IMR-90 (cell line): Measurements from ENCODE around the gene WDR27. TPM values are rescaled to one million over a fixed set of nuclear protein-coding genes. Genes with fewer than 3 reads are reported as not detected.

ENCODE experiments used
- ATAC-seq: fragments of 200-7000 bp; cut with Tn5 transposase; 2 replicates; pipeline ENCODE4 v1.9.1; 2020; ENCODE audit warnings: low read depth, mild to moderate bottlenecking, moderate library complexity
- BruUV-seq: library from RNA; stranded (reverse); fragments of 400-500 nt; replicated peaks from 2 replicates; lab custom pipeline; 2021; lab: Mats Ljungman, UMichigan
- CTCF ChIA-PET: fragments of 300-600 bp; formaldehyde crosslinking; extraction: SDS; loops from one replicate; lab custom pipeline; 2021; ENCODE audit warnings: antibody characterized with exemption; lab: Yijun Ruan, JAX
- POLR2A ChIA-PET: fragments of 300-600 bp; sonication (Branson Sonifier 250); formaldehyde crosslinking; loops from one replicate; lab custom pipeline; 2022; ENCODE audit warnings: antibody characterized with exemption; ENCODE audit not compliant: unreplicated experiment; lab: Charles Lee
- DNase-seq: peaks from one replicate; pipeline ENCODE4 v3.0.0; 2013
- H2AFZ ChIP-seq: replicated peaks from 2 replicates; pipeline ENCODE3; 2013; ENCODE audit warnings: low read length, mild to moderate bottlenecking; ENCODE audit not compliant: poor library complexity
- H2AK5ac ChIP-seq: 2 replicates; pipeline ENCODE4 v1.6.1; 2013; ENCODE audit warnings: low read depth, low read length, inconsistent platforms
- H2AK9ac ChIP-seq: replicated peaks from 2 replicates; pipeline ENCODE3; 2013; ENCODE audit warnings: mild to moderate bottlenecking, low read depth, low read length, moderate library complexity; ENCODE audit not compliant: poor library complexity
- H2BK120ac ChIP-seq: 2 replicates; pipeline ENCODE4 v1.6.1; 2013; ENCODE audit warnings: low read depth, low read length, inconsistent platforms
- H2BK15ac ChIP-seq: 3 replicates; pipeline ENCODE4 v1.6.1; 2013; ENCODE audit warnings: low read depth, low read length, inconsistent platforms
- H2BK20ac ChIP-seq: 2 replicates; pipeline ENCODE4 v1.6.1; 2013; ENCODE audit warnings: low read depth, mild to moderate bottlenecking, inconsistent platforms, low read length, moderate library complexity
- H2BK5ac ChIP-seq: 2 replicates; pipeline ENCODE4 v1.6.1; 2013; ENCODE audit warnings: mild to moderate bottlenecking, low read depth, low read length, inconsistent platforms; ENCODE audit not compliant: poor library complexity, severe bottlenecking
- H3K14ac ChIP-seq: replicated peaks from 2 replicates; pipeline ENCODE4 v1.6.1; 2013; ENCODE audit warnings: low read depth, low read length, inconsistent platforms
- H3K18ac ChIP-seq: 2 replicates; pipeline ENCODE4 v1.6.1; 2013; ENCODE audit warnings: low read depth, low read length, control low read depth
- H3K23ac ChIP-seq: 2 replicates; pipeline ENCODE4 v1.6.1; 2013; ENCODE audit warnings: low read depth, low read length, inconsistent platforms
- H3K27ac ChIP-seq: 2 replicates; pipeline ENCODE4 v1.5.1; 2013; ENCODE audit warnings: mild to moderate bottlenecking, control low read depth, low read length; ENCODE audit not compliant: insufficient read depth
- H3K27me3 ChIP-seq: 2 replicates; pipeline ENCODE4 v1.6.1; 2013; ENCODE audit warnings: low read length; ENCODE audit not compliant: control insufficient read depth, insufficient read depth
- H3K36me3 ChIP-seq: 2 replicates; pipeline ENCODE4 v1.6.1; 2013; ENCODE audit warnings: low read length, mixed read lengths; ENCODE audit not compliant: control insufficient read depth, insufficient read depth
- H3K4ac ChIP-seq: 2 replicates; pipeline ENCODE4 v1.6.1; 2013; ENCODE audit warnings: low read depth, low read length, inconsistent platforms
- H3K4me1 ChIP-seq: 2 replicates; pipeline ENCODE4 v1.6.1; 2013; ENCODE audit warnings: low read length, mixed read lengths; ENCODE audit not compliant: control insufficient read depth, insufficient read depth
- H3K4me2 ChIP-seq: 2 replicates; pipeline ENCODE4 v1.6.1; 2013; ENCODE audit warnings: low read depth, mild to moderate bottlenecking, control low read depth, low read length, moderate library complexity
- H3K4me3 ChIP-seq: 2 replicates; pipeline ENCODE4 v1.5.1; 2013; ENCODE audit warnings: low read depth, mild to moderate bottlenecking, control low read depth, low read length, moderate library complexity; ENCODE audit not compliant: insufficient read depth
- H3K56ac ChIP-seq: 2 replicates; pipeline ENCODE4 v1.6.1; 2013; ENCODE audit warnings: low read length, inconsistent platforms; ENCODE audit not compliant: insufficient read depth; ENCODE audit errors: extremely low read depth
- H3K79me1 ChIP-seq, 2 experiments: 2 replicates each; pipeline ENCODE4 v1.6.1; 2013; ENCODE audit warnings: low read length in 2 of 2, inconsistent platforms in 1 of 2, low read depth in 1 of 2
- H3K9ac ChIP-seq: 2 replicates; pipeline ENCODE4 v1.6.1; 2013; ENCODE audit warnings: low read depth, low read length, control low read depth
- H3K9me1 ChIP-seq: 2 replicates; pipeline ENCODE4 v1.6.1; 2013; ENCODE audit warnings: low read length, inconsistent platforms; ENCODE audit not compliant: insufficient read depth
- H3K9me3 ChIP-seq: 2 replicates; pipeline ENCODE4 v1.6.1; 2013; ENCODE audit warnings: low read length; ENCODE audit not compliant: control insufficient read depth, insufficient read depth
- H4K20me1 ChIP-seq: 2 replicates; pipeline ENCODE4 v1.6.1; 2013; ENCODE audit warnings: low read length, inconsistent platforms; ENCODE audit not compliant: insufficient read depth
- H4K5ac ChIP-seq: 2 replicates; pipeline ENCODE4 v1.6.1; 2013; ENCODE audit warnings: mild to moderate bottlenecking, low read depth, low read length, control low read depth
- H4K8ac ChIP-seq, 2 experiments: 2 replicates each; pipeline ENCODE4 v1.6.1; 2013; ENCODE audit warnings: low read depth in 2 of 2, low read length in 2 of 2, control low read depth in 1 of 2, inconsistent platforms in 1 of 2
- H4K91ac ChIP-seq: 2 replicates; pipeline ENCODE4 v1.6.1; 2013; ENCODE audit warnings: low read depth, low read length, inconsistent platforms; ENCODE audit not compliant: insufficient read depth
- FOS ChIP-seq: fragments of 150-350 bp; IDR thresholded peaks from 2 replicates; pipeline ENCODE4 v1.6.1; 2016; ENCODE audit warnings: low read depth, low read length
- MAFK ChIP-seq: IDR thresholded peaks from 2 replicates; pipeline ENCODE4 v1.6.1; 2012; ENCODE audit warnings: low read depth, low read length, improper control_type of control experiment
- MAZ ChIP-seq: IDR thresholded peaks from 2 replicates; pipeline ENCODE4 v1.6.1; 2012; ENCODE audit warnings: low read depth, mild to moderate bottlenecking, low read length, improper control_type of control experiment, moderate library complexity, borderline replicate concordance
- POLR2A ChIP-seq: IDR thresholded peaks from 2 replicates; pipeline ENCODE4 v1.6.1; 2012; ENCODE audit warnings: mild to moderate bottlenecking, low read depth, low read length
- RAD21 ChIP-seq: IDR thresholded peaks from 2 replicates; pipeline ENCODE4 v1.6.1; 2012; ENCODE audit warnings: low read length, improper control_type of control experiment
- RCOR1 ChIP-seq: IDR thresholded peaks from 2 replicates; pipeline ENCODE4 v1.6.1; 2012; ENCODE audit warnings: mild to moderate bottlenecking, low read length, improper control_type of control experiment; ENCODE audit not compliant: insufficient replicate concordance
- WGBS, 2 experiments: methylation state at CpG; one replicate each; pipeline versions ENCODE4 v1.1.5 to v1.1.7; 2013; ENCODE audit warnings: missing lambda C conversion rate in 2 of 2; ENCODE audit not compliant: insufficient read length in 1 of 2; ENCODE audit errors: extremely low coverage in 2 of 2; 5-methylcytosine and 5-hydroxymethylcytosine counted together
- dilution Hi-C: fragments of 300-500 bp; cut with HindIII; formaldehyde crosslinking; loops from one replicate; pipeline ENCODE4 v1.14.3; 2018; ENCODE audit warnings: low sequenced_read_pairs; ENCODE audit not compliant: unreplicated experiment
- in situ Hi-C: fragments of 300-500 bp; cut with MboI; formaldehyde crosslinking; loops from 3 replicates; pipeline ENCODE4 v1.14.3; 2019; ENCODE audit warnings: low sequenced_read_pairs, inconsistent platforms, mixed read lengths
- intact Hi-C: fragments of 100-400 bp; cut with micrococcal nuclease; formaldehyde crosslinking; loops from 2 replicates; pipeline ENCODE4 v1.10.0; 2022
- polyA plus RNA-seq, 3 experiments: library from polyadenylated mRNA; depleted of rRNA; stranded (reverse); fragments of >200 nt; gene quantifications; 2 replicates each; pipeline ENCODE4 v1.2.3, GENCODE V29; 2012; ENCODE audit warnings: low replicate concordance in 1 of 3
- total RNA-seq: library from RNA; depleted of rRNA; stranded (reverse); fragments of >200 nt; gene quantifications from 2 replicates; pipeline ENCODE4 v1.2.3, GENCODE V29; 2012
- TF ChIP-seq, protein P1 (sequence below): fragments of 150-350 bp; IDR thresholded peaks from 2 replicates; pipeline ENCODE4 v1.6.1; 2017; ENCODE audit warnings: mild to moderate bottlenecking, antibody characterized with exemption, low read length, low read depth
- TF ChIP-seq, protein P2 (sequence below): fragments of 150-350 bp; IDR thresholded peaks from 2 replicates; pipeline ENCODE4 v1.6.1; 2016; ENCODE audit warnings: low read depth, mild to moderate bottlenecking, low read length, moderate library complexity, borderline replicate concordance

The WDR27 gene
- total and polyA plus RNA-seq, 2 of the 4 experiments (the other 2 are of a cell fraction) = 7.0 to 18.5 TPM

- no TSS peak for BruUV-seq
- H4K5ac ChIP-seq = no peak overlapping the region
- H3K14ac ChIP-seq = no peak overlapping the region
- H3K9me1 ChIP-seq = peaks cover 2% of the 10 kb centered on the region; the same call in 1 of the 2 replicates
- ChIA-PET POLR2A (no interaction called here), CTCF (no interaction called here)
- peak overlapping the region; percentile 64 for H3K9ac ChIP-seq
- H3K4me1 ChIP-seq = peaks cover 4% of the 10 kb centered on the region; the same call in 1 of the 2 replicates
- dilution Hi-C loops (no loop called here), intact Hi-C loops (loop anchor here (1.0 to 5.0 kb wide), 6 partner anchors 19 to 808 kb away; partner anchors contain the start of genes DYNLT2, ERMARD and FAM120B), in situ Hi-C loops (no loop called here)
- ATAC-seq (peak; percentile 62), DNase-seq (no peak)
- H3K4me3 ChIP-seq = peak overlapping the region; percentile 98
- no peak overlapping the region for H4K91ac ChIP-seq
- H3K4ac ChIP-seq = no peak overlapping the region
- no peaks in the 10 kb centered on the region; the same call in 1 of the 2 replicates for H3K36me3 ChIP-seq
- WGBS, 2 experiments = 0% methylated on average over 18 of the region's 89 CpGs; no CpG with 5 or more reads in 1 of the 2 experiments
- H2BK5ac ChIP-seq = peak overlapping the region; percentile 91
- no peak overlapping the region for H3K4me2 ChIP-seq
- no peak overlapping the region for H3K18ac ChIP-seq
- peaks cover 9 to 24% of the 10 kb centered on the region in 2 experiments for H3K79me1 ChIP-seq
- H2AK9ac ChIP-seq = peak overlapping the region; percentile 48
- no peak overlapping the region for H2BK120ac ChIP-seq
- H2BK15ac ChIP-seq = no peak overlapping the region
- H3K27ac ChIP-seq = peak overlapping the region; percentile 70
- TF ChIP-seq FOS (no peak), RCOR1 (no peak), RAD21 (no peak), MAFK (no peak), MAZ (no peak), POLR2A (no peak)
- TF ChIP-seq, protein P1, sequence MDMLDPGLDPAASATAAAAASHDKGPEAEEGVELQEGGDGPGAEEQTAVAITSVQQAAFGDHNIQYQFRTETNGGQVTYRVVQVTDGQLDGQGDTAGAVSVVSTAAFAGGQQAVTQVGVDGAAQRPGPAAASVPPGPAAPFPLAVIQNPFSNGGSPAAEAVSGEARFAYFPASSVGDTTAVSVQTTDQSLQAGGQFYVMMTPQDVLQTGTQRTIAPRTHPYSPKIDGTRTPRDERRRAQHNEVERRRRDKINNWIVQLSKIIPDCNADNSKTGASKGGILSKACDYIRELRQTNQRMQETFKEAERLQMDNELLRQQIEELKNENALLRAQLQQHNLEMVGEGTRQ = no peak
- TF ChIP-seq, protein P2, sequence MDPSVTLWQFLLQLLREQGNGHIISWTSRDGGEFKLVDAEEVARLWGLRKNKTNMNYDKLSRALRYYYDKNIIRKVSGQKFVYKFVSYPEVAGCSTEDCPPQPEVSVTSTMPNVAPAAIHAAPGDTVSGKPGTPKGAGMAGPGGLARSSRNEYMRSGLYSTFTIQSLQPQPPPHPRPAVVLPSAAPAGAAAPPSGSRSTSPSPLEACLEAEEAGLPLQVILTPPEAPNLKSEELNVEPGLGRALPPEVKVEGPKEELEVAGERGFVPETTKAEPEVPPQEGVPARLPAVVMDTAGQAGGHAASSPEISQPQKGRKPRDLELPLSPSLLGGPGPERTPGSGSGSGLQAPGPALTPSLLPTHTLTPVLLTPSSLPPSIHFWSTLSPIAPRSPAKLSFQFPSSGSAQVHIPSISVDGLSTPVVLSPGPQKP = no peak
- no peak overlapping the region; a peak in 1 of 4 replicates for H4K8ac ChIP-seq
- no peaks in the 10 kb centered on the region for H3K27me3 ChIP-seq
- H3K23ac ChIP-seq = no peak overlapping the region
- no peak overlapping the region for H2AK5ac ChIP-seq
- H3K9me3 ChIP-seq = no peaks in the 10 kb centered on the region
- no peak overlapping the region for H2BK20ac ChIP-seq
- peak overlapping the region; percentile 89 for H2AFZ ChIP-seq
- no peak overlapping the region for H3K56ac ChIP-seq
- peaks cover 11% of the 10 kb centered on the region for H4K20me1 ChIP-seq
Measured at GRCh38 chr6:169723991-169724493, 22.2 kb upstream of the WDR27 start.
